Measurements from ENCODE around the gene TSSK6.

DNA sequence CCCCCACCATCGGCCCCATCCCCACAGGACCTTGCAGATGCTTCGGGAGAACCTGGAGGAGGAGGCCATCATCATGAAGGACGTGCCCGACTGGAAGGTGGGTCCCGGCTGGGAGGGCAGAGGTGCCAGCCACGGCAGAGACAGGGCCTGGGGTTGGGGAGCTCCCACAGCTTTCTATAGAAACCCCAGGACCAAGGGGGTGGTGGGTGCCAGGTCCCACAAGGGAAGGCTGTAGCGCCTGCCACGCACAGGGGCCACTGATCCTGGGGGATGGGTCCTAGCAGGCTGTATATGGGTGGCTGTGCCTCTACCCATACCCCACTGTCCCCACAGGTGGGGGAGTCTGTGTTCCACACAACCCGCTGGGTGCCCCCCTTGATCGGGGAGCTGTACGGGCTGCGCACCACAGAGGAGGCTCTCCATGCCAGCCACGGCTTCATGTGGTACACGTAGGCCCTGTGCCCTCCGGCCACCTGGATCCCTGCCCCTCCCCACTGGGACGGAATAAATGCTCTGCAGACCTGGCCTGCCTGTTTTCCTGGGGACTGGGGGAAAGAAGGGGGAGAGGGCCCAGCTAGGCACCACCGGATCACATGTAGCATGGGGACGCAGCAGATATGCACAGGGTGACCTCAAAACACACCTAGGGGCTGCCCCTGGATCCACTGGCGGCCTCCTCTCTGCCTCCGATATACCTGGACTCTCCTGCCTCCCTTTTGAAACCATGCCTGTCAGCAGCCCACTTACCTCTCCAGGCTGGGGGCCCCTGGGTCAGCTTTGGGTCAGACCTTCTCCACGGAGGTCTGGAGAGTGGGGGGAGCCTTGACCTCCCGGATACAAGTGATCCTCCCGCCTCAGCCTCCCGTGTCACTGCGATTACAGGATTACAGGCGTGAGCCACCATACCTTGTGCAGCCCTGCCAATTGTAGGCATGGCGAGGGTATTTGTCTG, 12.6 kb upstream of the TSSK6 start:
- no peak for TF ChIP-seq POLR2A (IDR thresholded peaks at IDR 0.05; ENCODE audit: low read depth, low read length)
- no peak for TF ChIP-seq BHLHE40 (IDR thresholded peaks at IDR 0.05; ENCODE audit: low read depth, low read length)

Measured in IMR-90 (cell line).